Left lung (tissue), 10 donors: Measurements from ENCODE around the gene TMEM106C. TPM values are rescaled to one million over a fixed set of nuclear protein-coding genes. Genes with fewer than 3 reads are reported as not detected.

Source experiments
- ATAC-seq: fragments of 200-7000 bp; cut with Tn5 transposase; one replicate; pipeline ENCODE4 v1.9.1; 2020; ENCODE audit warnings: moderate library complexity
- DNase-seq, 4 donors: peaks; one replicate each; pipeline ENCODE4 v3.0.0-alpha.2; 2013 to 2020
- H3K27ac ChIP-seq, 2 donors: fragments of 200-600 bp; sonication (generic) in 1 of 2; one replicate each; pipeline versions ENCODE4 v1.5.0 to v1.8.0; 2020 to 2021
- H3K27me3 ChIP-seq, 2 donors: fragments of 200-600 bp; sonication (generic) in 1 of 2; one replicate each; pipeline versions ENCODE4 v1.5.0 to v1.8.0; 2020 to 2021
- H3K36me3 ChIP-seq, 2 donors: fragments of 200-600 bp; sonication (generic) in 1 of 2; one replicate each; pipeline versions ENCODE4 v1.5.0 to v1.8.0; 2020 to 2021
- H3K4me1 ChIP-seq, 2 donors: fragments of 200-600 bp; one replicate each; pipeline ENCODE4 v1.8.0; 2021
- H3K4me3 ChIP-seq, 2 donors: fragments of 200-600 bp; sonication (generic) in 1 of 2; one replicate each; pipeline versions ENCODE4 v1.5.0 to v1.8.0; 2020 to 2021; ENCODE audit warnings: mild to moderate bottlenecking in 1 of 2
- H3K9me3 ChIP-seq, 2 donors: fragments of 200-600 bp; sonication (generic) in 1 of 2; one replicate each; pipeline versions ENCODE4 v1.5.0 to v1.8.0; 2020 to 2021
- CTCF ChIP-seq, 2 donors: fragments of 200-600 bp; sonication (generic) in 1 of 2; IDR thresholded peaks; one replicate each; pipeline versions ENCODE4 v1.5.0 to v1.8.0; 2021; ENCODE audit warnings: antibody characterized with exemption in 2 of 2
- intact Hi-C, 2 donors: fragments of 100-400 bp; cut with DNase I; formaldehyde crosslinking; loops; one replicate each; pipeline versions ENCODE4 v1.11.2 to v1.14.2; 2022
- polyA plus RNA-seq, 6 donors: library from polyadenylated mRNA; unstranded; fragments of 120-200 nt; gene quantifications; one replicate each; pipeline ENCODE4 v1.2.1, GENCODE V29; 2013; ENCODE audit not compliant: insufficient read length in 6 of 6
- total RNA-seq, 2 donors: library from RNA; stranded (reverse); fragmentation: NEBNext Ultra II Directional; extraction: Animal tissue kit (Norgen Biotek cat#: 25700); gene quantifications; one replicate each; pipeline ENCODE4 v1.2.1, GENCODE V29; 2021
- donor health status: DM: no; HTN: yes; CAD: no.
- donor health status: DM: no; HTN: no; CAD: no.

The TMEM106C gene
- total and polyA plus RNA-seq, 8 donors = 43.1 to 99.3 (median 82.1) TPM

GRCh38 chr12:48010366-48010970 is 47.1 kb downstream of the TMEM106C start:
- Histone ChIP-seq H3K4me1 (no peaks in the 10 kb centered on the region), H3K27ac (no peak overlapping the region), H3K4me3 (no peak overlapping the region), H3K9me3 (no peaks in the 10 kb centered on the region), H3K36me3 (no peaks in the 10 kb centered on the region), H3K27me3 (peaks cover 25 to 68% of the 10 kb centered on the region in 2 donors)
- no peak for DNase-seq
- ATAC-seq = no peak
- intact Hi-C loops = no loop called here
- no peak for TF ChIP-seq CTCF (IDR thresholded peaks at IDR 0.05)

- Histone ChIP-seq H3K27me3 (peaks cover 13 to 56% of the 10 kb centered on the region in 2 donors), H3K27ac (no peak overlapping the region), H3K4me1 (no peaks in the 10 kb centered on the region), H3K36me3 (no peaks in the 10 kb centered on the region), H3K9me3 (no peaks in the 10 kb centered on the region), H3K4me3 (no peak overlapping the region)
- no peak for TF ChIP-seq CTCF (IDR thresholded peaks at IDR 0.05)
- DNase-seq = no peak
- intact Hi-C loops = no loop called here
- no peak for ATAC-seq
Measured at GRCh38 chr12:48012070-48012469, 48.7 kb downstream of the TMEM106C start.

- intact Hi-C loops = no loop called here
- Histone ChIP-seq H3K4me1 (no peaks in the 10 kb centered on the region), H3K4me3 (no peak overlapping the region), H3K36me3 (no peaks in the 10 kb centered on the region), H3K9me3 (no peaks in the 10 kb centered on the region), H3K27ac (no peak overlapping the region), H3K27me3 (peaks cover 5 to 45% of the 10 kb centered on the region in 2 donors)
- DNase-seq (peak in 1 of 4 donors; percentile 64), ATAC-seq (no peak)
- no peak for TF ChIP-seq CTCF (IDR thresholded peaks at IDR 0.05)
Measured at GRCh38 chr12:48013287-48013686, 49.9 kb downstream of the TMEM106C start.

GRCh38 chr12:48015129-48015528 is 51.7 kb downstream of the TMEM106C start:
- no peak for TF ChIP-seq CTCF (IDR thresholded peaks at IDR 0.05)
- Histone ChIP-seq H3K27me3 (peaks cover 3 to 37% of the 10 kb centered on the region in 2 donors), H3K9me3 (no peaks in the 10 kb centered on the region), H3K36me3 (no peaks in the 10 kb centered on the region), H3K4me1 (no peaks in the 10 kb centered on the region), H3K4me3 (no peak overlapping the region), H3K27ac (no peak overlapping the region)
- ATAC-seq (no peak), DNase-seq (no peak)
- intact Hi-C loops = no loop called here

- H3K27ac ChIP-seq = no peak overlapping the region
- ATAC-seq = no peak
- H3K36me3 ChIP-seq = no peaks in the 10 kb centered on the region
- H3K27me3 ChIP-seq = peaks cover 3 to 30% of the 10 kb centered on the region in 2 donors
- no peak for DNase-seq
- H3K4me1 ChIP-seq = no peaks in the 10 kb centered on the region
- no peaks in the 10 kb centered on the region for H3K9me3 ChIP-seq
- TF ChIP-seq CTCF (IDR thresholded peaks at IDR 0.05) = no peak
- H3K4me3 ChIP-seq = no peak overlapping the region
- intact Hi-C loops = no loop called here
Measured at GRCh38 chr12:48015954-48016353, 52.6 kb downstream of the TMEM106C start.
